ENCODE results near the gene TUBA1B.
"Not testable (repeated sequence)": the region's sequence is repeated elsewhere in the genome, so short reads cannot be mapped to it uniquely, and the experiment has no call there.

Gene TUBA1B

DNA sequence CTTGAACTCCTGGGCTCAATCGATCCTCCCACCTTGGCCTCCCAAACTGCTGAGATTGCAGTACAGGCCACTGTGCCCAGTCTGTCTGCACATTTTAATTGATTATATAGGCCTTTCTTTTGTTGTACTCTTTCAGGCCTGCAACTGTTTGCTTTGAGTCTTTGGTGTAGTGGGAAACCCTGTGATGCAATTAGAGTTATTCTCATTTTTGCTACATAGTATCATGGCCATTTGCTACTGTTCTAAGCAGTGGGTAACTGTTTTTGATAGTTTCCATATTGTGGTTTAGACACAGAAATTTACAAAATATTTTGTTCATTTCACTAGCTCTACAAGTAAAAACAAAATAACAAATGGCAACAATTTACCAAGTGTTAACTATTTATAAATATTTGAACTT, 6.3 kb upstream of the TUBA1B start:
- DNase-seq (ENCODE audit: low read depth in 1 of 2, low spot score in 1 of 2): no peak
- in situ Hi-C loops (cut with HindIII; ENCODE audit: low pct_unique_long_range_greater_than_20kb, low sequenced_read_pairs): no loop called here
- no peak for TF ChIP-seq JUND (IDR thresholded peaks at IDR 0.05; ENCODE audit: low read depth)

DNA sequence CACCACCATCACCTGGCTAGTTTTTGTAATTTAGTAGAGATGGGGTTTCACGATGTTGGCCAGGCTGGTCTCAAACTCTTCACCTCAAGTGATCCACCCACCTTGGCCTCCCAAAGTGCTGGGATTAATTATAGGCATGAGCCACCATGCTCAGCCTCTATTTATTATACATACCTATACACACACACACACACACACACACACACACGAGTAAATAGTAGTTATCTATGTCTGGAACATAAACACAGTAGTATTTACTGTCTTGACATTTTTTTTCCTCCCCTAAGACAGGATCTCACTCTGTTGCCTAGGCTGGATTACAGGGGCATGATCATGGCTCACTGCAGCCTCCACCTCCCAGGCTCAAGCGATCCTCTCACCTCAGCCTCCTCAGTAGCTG, 5.8 kb upstream of the TUBA1B start:
- DNase-seq (ENCODE audit: low read depth in 1 of 2, low spot score in 1 of 2); in situ Hi-C loops (cut with HindIII; ENCODE audit: low pct_unique_long_range_greater_than_20kb, low sequenced_read_pairs): not testable (repeated sequence)

DNA sequence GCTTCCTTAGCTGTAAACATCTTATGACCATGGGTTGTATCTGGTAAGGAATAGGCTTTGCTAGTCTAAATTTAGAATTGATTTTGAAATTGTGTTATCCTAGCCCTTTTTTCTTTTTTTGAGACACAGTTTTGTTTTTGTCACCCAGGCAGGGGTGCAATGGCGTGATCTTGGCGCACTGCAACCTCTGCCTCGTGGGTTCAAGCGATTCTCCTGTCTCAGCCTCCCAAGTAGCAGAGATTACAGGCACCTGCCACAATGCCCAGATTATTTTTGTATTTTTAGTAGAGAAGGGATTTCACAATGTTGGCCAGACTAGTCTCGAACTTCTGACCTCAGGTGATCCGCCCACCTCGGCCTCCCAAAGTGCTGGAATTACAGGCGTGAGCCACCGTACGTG, 2.4 kb upstream of the TUBA1B start:
- no peak for TF ChIP-seq JUND (IDR thresholded peaks at IDR 0.05; ENCODE audit: low read depth)
- in situ Hi-C loops (cut with HindIII; ENCODE audit: low pct_unique_long_range_greater_than_20kb, low sequenced_read_pairs): no loop called here

DNA sequence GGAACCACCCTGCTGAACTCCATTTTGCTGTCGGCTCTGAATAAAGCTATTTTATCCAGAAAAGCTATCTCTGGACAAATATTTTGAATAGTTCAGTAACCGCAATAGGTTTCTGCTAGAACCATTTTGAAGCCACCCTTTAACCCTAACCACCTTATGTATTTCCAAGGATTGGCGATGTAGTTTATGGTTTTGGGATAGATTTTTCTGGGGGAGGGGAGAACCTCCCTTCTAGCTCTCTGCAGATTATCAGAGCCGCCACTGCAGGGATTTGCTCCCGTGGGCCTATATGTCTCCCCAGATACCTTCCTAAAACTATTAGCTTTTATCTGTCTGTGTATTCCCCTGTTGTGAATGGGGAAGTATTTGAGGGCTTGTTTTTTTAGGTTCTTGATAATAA, 1.8 kb upstream of the TUBA1B start:
- in situ Hi-C loops (cut with HindIII; ENCODE audit: low pct_unique_long_range_greater_than_20kb, low sequenced_read_pairs): no loop called here
- TF ChIP-seq JUND (IDR thresholded peaks at IDR 0.05; ENCODE audit: low read depth): no peak
- DNase-seq (ENCODE audit: low read depth in 1 of 2, low spot score in 1 of 2): no peak

More for the DNA sequence above, 2.4 kb upstream of the TUBA1B start:
- no peak for DNase-seq (ENCODE audit: low read depth in 1 of 2, low spot score in 1 of 2)

DNA sequence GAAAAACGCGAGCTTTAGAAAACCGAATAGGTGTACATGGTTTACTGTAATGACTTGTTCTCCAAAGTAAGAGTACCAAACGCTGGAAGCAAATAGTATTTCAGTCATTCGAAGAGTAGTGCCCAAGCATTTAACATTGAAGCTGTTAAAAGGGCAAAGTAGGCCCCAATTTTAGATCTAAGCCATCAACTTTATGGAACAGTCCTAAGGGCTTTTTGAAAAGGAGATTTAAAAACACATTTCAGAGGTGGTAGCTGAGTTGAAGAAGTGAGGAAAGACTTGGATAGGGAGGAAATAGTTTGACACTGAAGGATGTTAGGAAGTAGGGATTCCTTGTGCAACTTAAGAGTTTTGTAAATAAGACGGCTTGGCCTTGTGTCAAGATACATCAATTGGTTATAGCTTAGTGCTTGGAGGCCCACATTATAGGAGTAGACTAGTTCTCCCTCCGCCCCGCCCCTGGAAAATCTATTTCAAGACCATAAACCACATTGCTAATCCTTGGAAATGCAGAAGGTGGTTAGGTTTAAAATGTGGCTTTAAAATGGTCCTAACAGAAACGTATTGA, 783 bp upstream of the TUBA1B start:
- in situ Hi-C loops (cut with HindIII; ENCODE audit: low pct_unique_long_range_greater_than_20kb, low sequenced_read_pairs): no loop called here
- DNase-seq (ENCODE audit: low read depth in 1 of 2, low spot score in 1 of 2): peak; percentile 13 to 64
- TF ChIP-seq JUND (IDR thresholded peaks at IDR 0.05; ENCODE audit: low read depth): no peak

GRCh38 chr12:49130151-49131050, 794 bp downstream of the TUBA1B start:
- peak; percentile 94 to 97 for DNase-seq (ENCODE audit: low read depth in 1 of 2, low spot score in 1 of 2)
- in situ Hi-C loops (cut with HindIII; ENCODE audit: low pct_unique_long_range_greater_than_20kb, low sequenced_read_pairs): no loop called here
- no peak for TF ChIP-seq JUND (IDR thresholded peaks at IDR 0.05; ENCODE audit: low read depth)

DNA sequence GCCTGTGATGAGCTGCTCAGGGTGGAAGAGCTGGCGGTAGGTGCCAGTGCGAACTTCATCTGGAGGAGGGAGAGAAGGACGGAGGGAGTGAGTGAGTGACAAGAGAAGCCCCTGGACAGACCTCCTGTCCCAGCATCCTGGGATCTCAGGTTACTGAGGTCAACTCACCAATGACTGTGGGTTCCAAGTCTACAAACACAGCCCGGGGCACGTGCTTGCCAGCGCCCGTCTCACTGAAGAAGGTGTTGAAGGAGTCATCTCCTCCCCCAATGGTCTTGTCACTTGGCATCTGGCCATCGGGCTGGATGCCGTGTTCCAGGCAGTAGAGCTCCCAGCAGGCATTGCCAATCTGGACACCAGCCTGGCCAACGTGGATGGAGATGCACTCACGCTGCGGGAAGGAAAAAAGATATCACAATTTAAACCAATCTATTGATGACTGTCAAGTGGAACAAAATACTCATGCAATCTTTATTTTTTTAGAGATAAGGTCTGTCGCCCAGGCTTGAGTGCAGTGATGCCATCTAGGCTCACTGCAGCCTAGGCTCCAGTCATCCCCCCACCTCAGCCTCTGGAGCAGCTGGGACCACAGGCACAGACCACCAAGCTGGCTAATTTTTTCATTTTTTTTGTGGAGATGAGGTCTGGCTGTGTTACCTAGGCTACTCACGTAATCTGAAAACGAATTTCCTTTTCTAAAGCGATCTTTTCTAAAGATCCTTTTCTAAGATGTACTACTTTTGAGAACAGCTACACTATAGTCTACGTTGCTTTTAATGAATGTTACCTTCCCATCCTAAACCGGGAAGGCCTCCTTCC, 1.7 kb downstream of the TUBA1B start:
- in situ Hi-C loops (cut with HindIII; ENCODE audit: low pct_unique_long_range_greater_than_20kb, low sequenced_read_pairs): no loop called here
- no peak for TF ChIP-seq JUND (IDR thresholded peaks at IDR 0.05; ENCODE audit: low read depth)
- DNase-seq (ENCODE audit: low read depth in 1 of 2, low spot score in 1 of 2): no peak

- in situ Hi-C loops (cut with HindIII; ENCODE audit: low pct_unique_long_range_greater_than_20kb, low sequenced_read_pairs); DNase-seq (ENCODE audit: low read depth in 1 of 2, low spot score in 1 of 2): not testable (repeated sequence)
Measured at GRCh38 chr12:49127971-49128370, 3.2 kb downstream of the TUBA1B start.

- DNase-seq (ENCODE audit: low read depth in 1 of 2, low spot score in 1 of 2): peak in 1 of 2 experiments; percentile 37
- no peak for TF ChIP-seq JUND (IDR thresholded peaks at IDR 0.05; ENCODE audit: low read depth)
- in situ Hi-C loops (cut with HindIII; ENCODE audit: low pct_unique_long_range_greater_than_20kb, low sequenced_read_pairs): no loop called here
Measured at GRCh38 chr12:49126852-49127763, 4.1 kb downstream of the TUBA1B start.

DNA sequence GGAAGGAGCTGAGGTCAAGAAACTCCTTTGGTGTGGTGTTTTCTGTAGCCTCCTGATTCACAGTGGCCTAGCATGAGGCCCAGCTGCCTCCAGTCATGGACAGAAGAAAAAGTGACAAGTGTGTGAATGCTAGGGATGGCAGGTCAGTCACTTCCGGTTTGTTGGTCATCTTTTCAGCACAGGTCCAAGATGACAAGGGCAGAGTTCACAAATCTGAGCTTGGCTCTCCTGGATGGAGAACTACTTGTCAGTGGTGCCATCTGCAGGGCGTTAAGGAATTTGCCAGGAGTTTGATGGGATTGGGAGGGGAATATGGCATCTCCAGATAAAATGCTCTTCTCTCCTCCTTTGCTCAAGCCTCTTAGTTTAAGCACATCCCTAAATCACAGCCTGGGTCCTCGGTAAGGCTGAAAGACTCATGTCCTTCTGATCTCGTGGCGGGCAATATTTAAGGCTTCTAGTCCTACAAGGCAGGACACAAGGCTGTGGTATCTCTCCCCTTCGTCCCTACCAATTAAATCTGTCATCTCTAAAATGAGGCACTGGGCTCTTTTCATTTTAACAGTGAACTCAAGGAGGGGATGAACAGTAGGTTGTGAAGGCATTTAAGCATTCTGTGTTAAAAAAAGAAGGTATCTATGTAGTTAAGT, 10.0 kb downstream of the TUBA1B start:
- TF ChIP-seq JUND (IDR thresholded peaks at IDR 0.05; ENCODE audit: low read depth): no peak
- in situ Hi-C loops (cut with HindIII; ENCODE audit: low pct_unique_long_range_greater_than_20kb, low sequenced_read_pairs): no loop called here
- DNase-seq (ENCODE audit: low read depth in 1 of 2, low spot score in 1 of 2): peak; percentile 77 to 90

DNA sequence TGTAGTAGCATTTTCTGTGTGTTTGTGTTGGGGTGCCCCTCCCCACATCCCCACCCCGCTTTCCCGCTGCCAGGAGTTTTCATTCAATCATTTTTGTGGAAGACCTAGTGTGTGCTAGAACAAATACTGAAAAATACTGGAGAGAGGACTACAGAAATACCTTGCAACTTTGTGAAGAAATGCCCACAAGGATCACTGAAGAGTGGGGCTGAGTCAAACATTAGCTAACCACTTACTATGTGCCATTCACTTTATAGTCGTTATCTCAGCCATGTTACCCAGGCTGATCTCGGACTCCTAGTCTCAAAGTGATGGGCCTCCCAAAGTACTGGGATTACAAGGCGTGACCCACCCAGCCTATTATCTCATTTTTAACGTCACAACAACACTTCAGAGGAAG, 20.0 kb downstream of the TUBA1B start:
- in situ Hi-C loops (cut with HindIII; ENCODE audit: low pct_unique_long_range_greater_than_20kb, low sequenced_read_pairs): no loop called here
- TF ChIP-seq JUND (IDR thresholded peaks at IDR 0.05; ENCODE audit: low read depth): no peak
- no peak for DNase-seq (ENCODE audit: low read depth in 1 of 2, low spot score in 1 of 2)
